ENCODE data around the gene FRMPD3.

FRMPD3 gene

GRCh38 chrX:107448998-107449835 is at the start of gene FRMPD3:
Gene FRMPD3, plus strand, starts transcription at chrX:107449652. Its CDS starts 76,937 bp downstream, at chrX:107526589.
- no peak for TF ChIP-seq ZFX (IDR thresholded peaks at IDR 0.05; ENCODE audit: borderline replicate concordance)
- TF ChIP-seq, protein P1, sequence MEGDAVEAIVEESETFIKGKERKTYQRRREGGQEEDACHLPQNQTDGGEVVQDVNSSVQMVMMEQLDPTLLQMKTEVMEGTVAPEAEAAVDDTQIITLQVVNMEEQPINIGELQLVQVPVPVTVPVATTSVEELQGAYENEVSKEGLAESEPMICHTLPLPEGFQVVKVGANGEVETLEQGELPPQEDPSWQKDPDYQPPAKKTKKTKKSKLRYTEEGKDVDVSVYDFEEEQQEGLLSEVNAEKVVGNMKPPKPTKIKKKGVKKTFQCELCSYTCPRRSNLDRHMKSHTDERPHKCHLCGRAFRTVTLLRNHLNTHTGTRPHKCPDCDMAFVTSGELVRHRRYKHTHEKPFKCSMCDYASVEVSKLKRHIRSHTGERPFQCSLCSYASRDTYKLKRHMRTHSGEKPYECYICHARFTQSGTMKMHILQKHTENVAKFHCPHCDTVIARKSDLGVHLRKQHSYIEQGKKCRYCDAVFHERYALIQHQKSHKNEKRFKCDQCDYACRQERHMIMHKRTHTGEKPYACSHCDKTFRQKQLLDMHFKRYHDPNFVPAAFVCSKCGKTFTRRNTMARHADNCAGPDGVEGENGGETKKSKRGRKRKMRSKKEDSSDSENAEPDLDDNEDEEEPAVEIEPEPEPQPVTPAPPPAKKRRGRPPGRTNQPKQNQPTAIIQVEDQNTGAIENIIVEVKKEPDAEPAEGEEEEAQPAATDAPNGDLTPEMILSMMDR (IDR thresholded peaks at IDR 0.05), result no peak
- no peak within 1 kb of the TSS for H3K27ac ChIP-seq

DNA sequence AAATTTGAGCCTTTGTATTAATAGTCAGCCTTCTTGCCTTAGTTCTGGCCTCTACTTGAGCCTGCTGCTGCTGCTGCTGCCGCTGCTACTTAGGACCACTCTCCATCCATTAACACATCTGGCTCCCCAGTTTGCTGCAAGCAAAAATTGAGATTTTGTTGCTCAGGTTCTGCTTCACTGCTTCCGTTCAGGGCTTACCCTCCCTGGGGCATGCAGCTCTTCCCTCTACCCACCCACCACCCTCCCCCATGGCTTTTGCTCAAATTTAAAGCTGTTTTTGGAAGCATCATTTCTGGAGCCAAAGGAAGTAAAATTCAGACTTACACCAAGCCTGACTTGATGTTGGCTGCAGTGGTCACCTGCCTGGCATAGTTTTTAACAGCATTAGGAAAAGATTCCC is 28.9 kb upstream of the FRMPD3 start:
- H3K27ac ChIP-seq, result no peak overlapping the region
- no peak for TF ChIP-seq ZFX (IDR thresholded peaks at IDR 0.05; ENCODE audit: borderline replicate concordance)
- TF ChIP-seq, protein P1 (IDR thresholded peaks at IDR 0.05), result no peak

- TF ChIP-seq, protein P1 (IDR thresholded peaks at IDR 0.05), result no peak
- no peak for TF ChIP-seq ZFX (IDR thresholded peaks at IDR 0.05; ENCODE audit: borderline replicate concordance)
- no peak overlapping the region for H3K27ac ChIP-seq
These were observed 28.1 kb upstream of the FRMPD3 start for GRCh38 chrX:107421337-107421861.

- no peak overlapping the region for H3K27ac ChIP-seq
- TF ChIP-seq, protein P1 (IDR thresholded peaks at IDR 0.05), result peak; percentile 65
- no peak for TF ChIP-seq ZFX (IDR thresholded peaks at IDR 0.05; ENCODE audit: borderline replicate concordance)
These were observed 20.4 kb upstream of the FRMPD3 start for GRCh38 chrX:107429090-107429489.

- TF ChIP-seq, protein P1 (IDR thresholded peaks at IDR 0.05), result no peak
- no peak for TF ChIP-seq ZFX (IDR thresholded peaks at IDR 0.05; ENCODE audit: borderline replicate concordance)
- no peak overlapping the region for H3K27ac ChIP-seq
These were observed 9.3 kb upstream of the FRMPD3 start for GRCh38 chrX:107440187-107440586.

DNA sequence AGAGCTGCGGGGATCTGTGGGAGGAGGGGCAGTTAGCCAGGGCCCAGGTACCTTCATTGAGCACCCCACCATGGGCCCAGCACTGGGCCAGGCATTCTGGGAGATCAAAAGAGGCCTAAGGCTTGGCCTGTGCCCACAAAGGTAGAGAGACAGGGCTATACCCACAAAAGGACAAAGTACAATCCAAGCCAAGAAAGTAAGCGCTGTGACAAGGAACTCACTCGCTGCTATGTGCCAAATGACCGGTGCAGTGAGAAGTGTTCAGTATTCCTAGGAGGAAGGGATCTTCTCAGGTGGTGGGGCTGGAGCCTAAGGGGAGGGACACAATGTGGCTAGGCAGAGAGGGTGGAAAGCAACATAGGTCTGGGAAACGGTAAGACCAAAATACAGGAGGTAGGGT is 8.8 kb upstream of the FRMPD3 start:
- TF ChIP-seq, protein P1 (IDR thresholded peaks at IDR 0.05), result no peak
- TF ChIP-seq ZFX (IDR thresholded peaks at IDR 0.05; ENCODE audit: borderline replicate concordance), result no peak
- H3K27ac ChIP-seq, result no peak overlapping the region

GRCh38 chrX:107442914-107443527 is 6.4 kb upstream of the FRMPD3 start:
- no peak overlapping the region; the same call in 1 of the 2 replicates for H3K27ac ChIP-seq
- no peak for TF ChIP-seq ZFX (IDR thresholded peaks at IDR 0.05; ENCODE audit: borderline replicate concordance)
- TF ChIP-seq, protein P1 (IDR thresholded peaks at IDR 0.05), result no peak
